Measurements from ENCODE around the gene RAET1E. TPM values are rescaled to one million over a fixed set of nuclear protein-coding genes. Genes with fewer than 3 reads are reported as not detected.

RAET1E gene
- total RNA-seq, 1 experiment from 2014 or later, result not detected

- no peak overlapping the region for H3K27ac Mint-ChIP-seq (ENCODE audit: unreplicated experiment)
- no peak for TF ChIP-seq CTCF (IDR thresholded peaks at IDR 0.05; ENCODE audit: unreplicated experiment)
- no peaks in the 10 kb centered on the region for H3K9me3 Mint-ChIP-seq (ENCODE audit: low read depth, unreplicated experiment)
- H3K4me1 Mint-ChIP-seq (ENCODE audit: low read depth, unreplicated experiment), result peaks cover 40% of the 10 kb centered on the region
- CTCF ChIA-PET, result interaction anchor here (0.6 kb wide), 1 partner anchor 807 kb away, joined by 3 read pairs; no protein-coding TSS in a partner anchor
- H3K36me3 Mint-ChIP-seq (ENCODE audit: insufficient read depth, unreplicated experiment), result no peaks in the 10 kb centered on the region
- H3K27me3 Mint-ChIP-seq (ENCODE audit: unreplicated experiment), result peaks cover 8% of the 10 kb centered on the region
- no peak overlapping the region for H3K4me3 Mint-ChIP-seq (ENCODE audit: low read depth, unreplicated experiment)
- no peak for DNase-seq
- BruUV-seq (replicated peaks), result no TSS peak
- intact Hi-C loops (cut with micrococcal nuclease; ENCODE audit: unreplicated experiment), result loop anchor here (5.0 kb wide), 1 partner anchor 43 kb away; no protein-coding TSS in a partner anchor
These were observed 2.2 kb upstream of the RAET1E start for GRCh38 chr6:149899926-149900619.

- Mint-ChIP-seq H3K27ac (ENCODE audit: unreplicated experiment) (no peak overlapping the region), H3K9me3 (ENCODE audit: low read depth, unreplicated experiment) (no peaks in the 10 kb centered on the region), H3K36me3 (ENCODE audit: insufficient read depth, unreplicated experiment) (no peaks in the 10 kb centered on the region), H3K4me1 (ENCODE audit: low read depth, unreplicated experiment) (peaks cover 46% of the 10 kb centered on the region), H3K27me3 (ENCODE audit: unreplicated experiment) (peaks cover 8% of the 10 kb centered on the region), H3K4me3 (ENCODE audit: low read depth, unreplicated experiment) (no peak overlapping the region)
- intact Hi-C loops (cut with micrococcal nuclease; ENCODE audit: unreplicated experiment), result loop anchor here (5.0 kb wide), 1 partner anchor 42 kb away; no protein-coding TSS in a partner anchor
- TF ChIP-seq CTCF (IDR thresholded peaks at IDR 0.05; ENCODE audit: unreplicated experiment), result no peak
- CTCF ChIA-PET, result no interaction called here
- DNase-seq, result no peak
- no TSS peak for BruUV-seq (replicated peaks)
These were observed 1.6 kb upstream of the RAET1E start for GRCh38 chr6:149899486-149899885.

- intact Hi-C loops (cut with micrococcal nuclease; ENCODE audit: unreplicated experiment), result loop anchor here (5.0 kb wide), 1 partner anchor 42 kb away; no protein-coding TSS in a partner anchor
- BruUV-seq (replicated peaks), result no TSS peak
- no peaks in the 10 kb centered on the region for H3K9me3 Mint-ChIP-seq (ENCODE audit: low read depth, unreplicated experiment)
- no peak overlapping the region for H3K4me3 Mint-ChIP-seq (ENCODE audit: low read depth, unreplicated experiment)
- no peak for DNase-seq
- H3K27me3 Mint-ChIP-seq (ENCODE audit: unreplicated experiment), result peaks cover 8% of the 10 kb centered on the region
- CTCF ChIA-PET, result interaction anchor here (1.1 kb wide), 1 partner anchor 68 kb away, joined by 4 read pairs; no protein-coding TSS in a partner anchor
- H3K36me3 Mint-ChIP-seq (ENCODE audit: insufficient read depth, unreplicated experiment), result no peaks in the 10 kb centered on the region
- H3K27ac Mint-ChIP-seq (ENCODE audit: unreplicated experiment), result no peak overlapping the region
- no peak for TF ChIP-seq CTCF (IDR thresholded peaks at IDR 0.05; ENCODE audit: unreplicated experiment)
- H3K4me1 Mint-ChIP-seq (ENCODE audit: low read depth, unreplicated experiment), result peaks cover 47% of the 10 kb centered on the region
These were observed 1.1 kb upstream of the RAET1E start for GRCh38 chr6:149898966-149899365.

GRCh38 chr6:149897015-149897697 is 757 bp downstream of the RAET1E start:
- Mint-ChIP-seq H3K27me3 (ENCODE audit: unreplicated experiment) (peaks cover 8% of the 10 kb centered on the region), H3K4me1 (ENCODE audit: low read depth, unreplicated experiment) (peaks cover 47% of the 10 kb centered on the region), H3K36me3 (ENCODE audit: insufficient read depth, unreplicated experiment) (no peaks in the 10 kb centered on the region), H3K9me3 (ENCODE audit: low read depth, unreplicated experiment) (no peaks in the 10 kb centered on the region), H3K4me3 (ENCODE audit: low read depth, unreplicated experiment) (peak overlapping the region; percentile 22), H3K27ac (ENCODE audit: unreplicated experiment) (peak overlapping the region; percentile 52)
- no peak for TF ChIP-seq CTCF (IDR thresholded peaks at IDR 0.05; ENCODE audit: unreplicated experiment)
- DNase-seq, result peak; percentile 19
- BruUV-seq (replicated peaks), result no TSS peak
- intact Hi-C loops (cut with micrococcal nuclease; ENCODE audit: unreplicated experiment), result loop anchor here (5.0 kb wide), 1 partner anchor 40 kb away; no protein-coding TSS in a partner anchor
- CTCF ChIA-PET, result no interaction called here

Data from Calu3 (cell line).